HepG2 (cell line): ENCODE data around the gene NES. TPM values are rescaled to one million over a fixed set of nuclear protein-coding genes. Genes with fewer than 3 reads are reported as not detected.

Experiments used
- ATAC-seq: fragments of 200-7000 bp; cut with Tn5 transposase; 3 replicates; pipeline ENCODE4 v1.9.1; 2020; ENCODE audit warnings: mild to moderate bottlenecking, moderate library complexity
- BruUV-seq: library from RNA; stranded (reverse); fragments of 400-500 nt; replicated peaks from 2 replicates; lab custom pipeline; 2021; lab: Mats Ljungman, UMichigan
- CTCF ChIA-PET: fragments of 300-600 bp; formaldehyde crosslinking; extraction: SDS; loops from one replicate; lab custom pipeline; 2021; ENCODE audit warnings: low total read pairs, inconsistent platforms, low intra/inter-chr PET ratio; lab: Yijun Ruan, JAX
- POLR2A ChIA-PET: fragments of 350-600 bp; sonication (Branson Sonifier 250); formaldehyde crosslinking; loops from one replicate; lab custom pipeline; 2020; ENCODE audit warnings: antibody characterized with exemption, inconsistent platforms; lab: Yijun Ruan, JAX
- DNase-seq: peaks from one replicate; pipeline ENCODE4 v3.0.0-alpha.2; 2015; ENCODE audit warnings: low spot score
- FAIRE-seq: peaks from 3 replicates; lab custom pipeline; 2011; peaks lifted over from hg19 to GRCh38; lab: Jason Lieb, UNC
- H2AFZ ChIP-seq: one replicate; pipeline ENCODE4 v1.6.1; 2011; ENCODE audit warnings: low read length, inconsistent platforms
- H3K27ac ChIP-seq: fragments of 300-600 bp; 3 replicates; pipeline ENCODE4 v1.8.0; 2011; ENCODE audit warnings: mixed run types, mild to moderate bottlenecking, mixed read lengths, low read length, inconsistent platforms; ENCODE audit not compliant: insufficient read depth; ENCODE audit errors: extremely low read length
- H3K27me3 ChIP-seq, 2 experiments: fragments of 200-600 bp in 1 of 2; 2 replicates in 1 of 2; 3 replicates in 1 of 2; pipeline versions ENCODE4 v1.6.0 to v1.8.0; 2011; ENCODE audit warnings: low read length in 2 of 2, mild to moderate bottlenecking in 2 of 2, moderate library complexity in 2 of 2, inconsistent platforms in 1 of 2; ENCODE audit not compliant: insufficient read depth in 2 of 2, control insufficient read depth in 1 of 2
- H3K36me3 ChIP-seq, 2 experiments: fragments of 200-600 bp in 1 of 2; replicated peaks in 1 of 2; 2 replicates in 1 of 2; 3 replicates in 1 of 2; pipeline versions ENCODE4 v1.5.1 to v1.8.0; 2011; ENCODE audit warnings: low read length in 2 of 2, inconsistent platforms in 1 of 2; ENCODE audit not compliant: insufficient read depth in 2 of 2, control insufficient read depth in 1 of 2
- H3K4me1 ChIP-seq: 2 replicates; pipeline ENCODE4 v1.5.1; 2012; ENCODE audit warnings: low read length, inconsistent platforms; ENCODE audit not compliant: insufficient read depth
- H3K4me2 ChIP-seq: 2 replicates; pipeline ENCODE4 v1.6.0; 2011; ENCODE audit warnings: low read depth, low read length, inconsistent platforms
- H3K4me3 ChIP-seq, 3 experiments: fragments of 200-600 bp in 1 of 3; sonication (generic), shearing (Covaris generic) in 1 of 3; replicated peaks in 1 of 3; 2 replicates each; pipeline ENCODE4 v1.5.1; 2011 to 2016; ENCODE audit warnings: low read length in 3 of 3, inconsistent platforms in 2 of 3, low read depth in 2 of 3, mild to moderate bottlenecking in 2 of 3, control low read depth in 1 of 3, mixed read lengths in 1 of 3; ENCODE audit not compliant: insufficient read depth in 1 of 3
- H3K79me2 ChIP-seq: one replicate; pipeline ENCODE4 v1.6.1; 2011; ENCODE audit warnings: low read length, inconsistent platforms; ENCODE audit not compliant: insufficient read depth
- H3K9ac ChIP-seq: 2 replicates; pipeline ENCODE4 v1.6.0; 2011; ENCODE audit warnings: mild to moderate bottlenecking, low read depth, low read length, inconsistent platforms; ENCODE audit not compliant: insufficient read depth
- H3K9me3 ChIP-seq: 2 replicates; pipeline ENCODE4 v1.5.1; 2012; ENCODE audit warnings: mild to moderate bottlenecking, low read length
- H4K20me1 ChIP-seq: 2 replicates; pipeline ENCODE4 v1.6.0; 2011; ENCODE audit warnings: inconsistent platforms, mild to moderate bottlenecking, low read length, moderate library complexity; ENCODE audit not compliant: insufficient read depth
- AHR ChIP-seq: IDR thresholded peaks from 2 replicates; pipeline ENCODE4 v1.6.1; 2018; ENCODE audit warnings: missing genetic modification reagents, missing compliant biosample characterization
- FOXO1 ChIP-seq: sonication (generic); formaldehyde crosslinking; IDR thresholded peaks from 2 replicates; pipeline ENCODE4 v1.4.0; 2020; ENCODE audit warnings: missing genetic modification reagents
- GABPB1 ChIP-seq: IDR thresholded peaks from 2 replicates; pipeline ENCODE4 v1.6.1; 2016; ENCODE audit warnings: mild to moderate bottlenecking, missing genetic modification reagents, moderate library complexity, missing compliant biosample characterization
- HMGA1 ChIP-seq: sonication (generic); formaldehyde crosslinking; conservative IDR thresholded peaks from 2 replicates; pipeline ENCODE4 v1.4.0; 2020; ENCODE audit warnings: missing genetic modification reagents
- NBN ChIP-seq: fragments of 450-650 bp; conservative IDR thresholded peaks from 2 replicates; pipeline ENCODE4 v1.6.1; 2017
- YEATS2 ChIP-seq: sonication (generic); formaldehyde crosslinking; IDR thresholded peaks from 2 replicates; pipeline ENCODE4 v1.4.0; 2020; ENCODE audit warnings: missing genetic modification reagents, borderline replicate concordance
- ZNF256 ChIP-seq: sonication (generic); formaldehyde crosslinking; conservative IDR thresholded peaks from 2 replicates; pipeline ENCODE4 v1.4.0; 2020; ENCODE audit warnings: missing genetic modification reagents
- WGBS: methylation state at CpG from one replicate; pipeline ENCODE4 v1.1.6; 2017; ENCODE audit warnings: low lambda C conversion rate; 5-methylcytosine and 5-hydroxymethylcytosine counted together
- in situ Hi-C: cut with HindIII; loops from 2 replicates; pipeline ENCODE4 v1.10.0; 2017; ENCODE audit warnings: low pct_unique_long_range_greater_than_20kb; ENCODE audit not compliant: extremely low pct_ligation_motif_present
- intact Hi-C: fragments of 100-400 bp; cut with micrococcal nuclease; formaldehyde crosslinking; loops from one replicate; pipeline ENCODE4 v1.10.0; 2022; ENCODE audit not compliant: unreplicated experiment
- polyA plus RNA-seq, 8 experiments: library from polyadenylated mRNA; depleted of rRNA in 3 of 8; stranded (reverse) in 7 of 8; unstranded in 1 of 8; fragments of >200 nt; fragmentation: Illumina TruSeq in 4 of 8; extraction: Trizol in 4 of 8; gene quantifications; 2 replicates each; pipeline versions ENCODE4 v1.2.1 to v1.2.3, GENCODE V29; 2011 to 2016; ENCODE audit warnings: low read depth in 4 of 8, missing spikeins in 1 of 8, mixed read lengths in 1 of 8; ENCODE audit not compliant: insufficient read depth in 1 of 8
- total RNA-seq, 5 experiments: library from RNA; depleted of rRNA; stranded (reverse); fragments of >200 nt; fragmentation: Illumina TruSeq; extraction: Trizol; gene quantifications; 2 replicates each; pipeline ENCODE4 v1.2.3, GENCODE V29; 2016; ENCODE audit warnings: low read depth in 1 of 5
- TF ChIP-seq, protein P1 (sequence below): sonication (generic); formaldehyde crosslinking; IDR thresholded peaks from 2 replicates; pipeline ENCODE4 v1.9.0; 2022; ENCODE audit warnings: missing genetic modification reagents, mild to moderate bottlenecking, borderline replicate concordance
- TF ChIP-seq, protein P2 (sequence below): sonication (generic); formaldehyde crosslinking; IDR thresholded peaks from 2 replicates; pipeline ENCODE4 v1.5.1; 2020; ENCODE audit warnings: mild to moderate bottlenecking, missing genetic modification reagents, borderline replicate concordance
- TF ChIP-seq, protein P3 (sequence below): sonication (generic); formaldehyde crosslinking; IDR thresholded peaks from 2 replicates; pipeline ENCODE4 v1.4.0; 2020; ENCODE audit warnings: missing genetic modification reagents
- TF ChIP-seq, protein P4 (sequence below): sonication (generic); formaldehyde crosslinking; IDR thresholded peaks from 2 replicates; pipeline ENCODE4 v1.5.0; 2020; ENCODE audit warnings: mild to moderate bottlenecking, missing genetic modification reagents, borderline replicate concordance

The NES gene
- total and polyA plus RNA-seq, 2 of the 13 experiments (the other 11 are each of a cell fraction or from before 2014, with no cell fraction given), result 1.7 to 16.6 TPM

DNA sequence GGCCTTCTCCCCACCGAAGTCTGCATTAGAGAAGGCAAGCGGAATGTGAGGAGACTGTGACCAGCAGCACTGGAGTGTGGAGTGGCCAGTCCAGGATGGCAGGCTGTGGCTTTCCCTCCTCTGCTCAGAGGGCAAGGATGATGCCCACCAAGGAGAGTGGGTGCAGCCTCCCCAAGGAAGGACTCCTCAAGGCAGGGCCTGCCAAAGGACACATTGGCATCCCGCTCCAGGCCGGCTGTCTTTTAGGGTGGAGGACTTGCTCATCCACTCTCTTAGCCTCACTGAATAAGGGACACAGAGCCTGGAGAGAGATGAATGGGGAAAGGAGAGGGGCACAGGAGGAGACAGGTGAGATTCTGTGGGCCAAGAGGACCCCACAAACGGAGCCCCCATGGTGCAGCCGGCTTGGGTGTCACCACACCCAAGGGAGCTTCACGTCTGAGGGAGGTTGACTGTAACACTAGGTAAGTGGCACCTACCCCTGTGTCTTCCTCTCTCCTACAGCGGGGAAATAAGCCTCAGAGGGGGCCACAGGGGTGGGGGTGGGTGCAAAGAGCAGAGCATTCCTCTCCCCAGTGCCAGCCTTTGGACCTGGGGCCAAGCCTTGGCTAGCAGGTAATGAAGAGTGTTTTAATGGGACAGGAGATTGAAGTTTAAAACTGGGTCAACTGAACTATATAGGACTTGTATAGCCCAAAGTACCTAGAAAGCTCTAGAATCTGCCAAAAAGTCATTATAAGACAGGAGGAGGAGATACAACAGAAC lies 4.2 kb upstream of the NES start:
- no peak for TF ChIP-seq GABPB1 (CRISPR knock-in tag)
- TF ChIP-seq, protein P1, sequence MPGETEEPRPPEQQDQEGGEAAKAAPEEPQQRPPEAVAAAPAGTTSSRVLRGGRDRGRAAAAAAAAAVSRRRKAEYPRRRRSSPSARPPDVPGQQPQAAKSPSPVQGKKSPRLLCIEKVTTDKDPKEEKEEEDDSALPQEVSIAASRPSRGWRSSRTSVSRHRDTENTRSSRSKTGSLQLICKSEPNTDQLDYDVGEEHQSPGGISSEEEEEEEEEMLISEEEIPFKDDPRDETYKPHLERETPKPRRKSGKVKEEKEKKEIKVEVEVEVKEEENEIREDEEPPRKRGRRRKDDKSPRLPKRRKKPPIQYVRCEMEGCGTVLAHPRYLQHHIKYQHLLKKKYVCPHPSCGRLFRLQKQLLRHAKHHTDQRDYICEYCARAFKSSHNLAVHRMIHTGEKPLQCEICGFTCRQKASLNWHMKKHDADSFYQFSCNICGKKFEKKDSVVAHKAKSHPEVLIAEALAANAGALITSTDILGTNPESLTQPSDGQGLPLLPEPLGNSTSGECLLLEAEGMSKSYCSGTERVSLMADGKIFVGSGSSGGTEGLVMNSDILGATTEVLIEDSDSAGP (CRISPR knock-in tag), result no peak
- TF ChIP-seq, protein P2, sequence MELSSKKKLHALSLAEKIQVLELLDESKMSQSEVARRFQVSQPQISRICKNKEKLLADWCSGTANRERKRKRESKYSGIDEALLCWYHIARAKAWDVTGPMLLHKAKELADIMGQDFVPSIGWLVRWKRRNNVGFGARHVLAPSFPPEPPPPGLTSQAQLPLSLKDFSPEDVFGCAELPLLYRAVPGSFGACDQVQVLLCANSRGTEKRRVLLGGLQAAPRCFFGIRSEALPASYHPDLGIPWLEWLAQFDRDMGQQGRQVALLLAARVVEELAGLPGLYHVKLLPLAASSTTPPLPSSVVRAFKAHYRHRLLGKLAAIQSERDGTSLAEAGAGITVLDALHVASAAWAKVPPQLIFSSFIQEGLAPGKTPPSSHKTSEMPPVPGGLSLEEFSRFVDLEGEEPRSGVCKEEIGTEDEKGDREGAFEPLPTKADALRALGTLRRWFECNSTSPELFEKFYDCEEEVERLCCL (CRISPR knock-in tag), result no peak
- TF ChIP-seq YEATS2, result no peak
- TF ChIP-seq, protein P3, sequence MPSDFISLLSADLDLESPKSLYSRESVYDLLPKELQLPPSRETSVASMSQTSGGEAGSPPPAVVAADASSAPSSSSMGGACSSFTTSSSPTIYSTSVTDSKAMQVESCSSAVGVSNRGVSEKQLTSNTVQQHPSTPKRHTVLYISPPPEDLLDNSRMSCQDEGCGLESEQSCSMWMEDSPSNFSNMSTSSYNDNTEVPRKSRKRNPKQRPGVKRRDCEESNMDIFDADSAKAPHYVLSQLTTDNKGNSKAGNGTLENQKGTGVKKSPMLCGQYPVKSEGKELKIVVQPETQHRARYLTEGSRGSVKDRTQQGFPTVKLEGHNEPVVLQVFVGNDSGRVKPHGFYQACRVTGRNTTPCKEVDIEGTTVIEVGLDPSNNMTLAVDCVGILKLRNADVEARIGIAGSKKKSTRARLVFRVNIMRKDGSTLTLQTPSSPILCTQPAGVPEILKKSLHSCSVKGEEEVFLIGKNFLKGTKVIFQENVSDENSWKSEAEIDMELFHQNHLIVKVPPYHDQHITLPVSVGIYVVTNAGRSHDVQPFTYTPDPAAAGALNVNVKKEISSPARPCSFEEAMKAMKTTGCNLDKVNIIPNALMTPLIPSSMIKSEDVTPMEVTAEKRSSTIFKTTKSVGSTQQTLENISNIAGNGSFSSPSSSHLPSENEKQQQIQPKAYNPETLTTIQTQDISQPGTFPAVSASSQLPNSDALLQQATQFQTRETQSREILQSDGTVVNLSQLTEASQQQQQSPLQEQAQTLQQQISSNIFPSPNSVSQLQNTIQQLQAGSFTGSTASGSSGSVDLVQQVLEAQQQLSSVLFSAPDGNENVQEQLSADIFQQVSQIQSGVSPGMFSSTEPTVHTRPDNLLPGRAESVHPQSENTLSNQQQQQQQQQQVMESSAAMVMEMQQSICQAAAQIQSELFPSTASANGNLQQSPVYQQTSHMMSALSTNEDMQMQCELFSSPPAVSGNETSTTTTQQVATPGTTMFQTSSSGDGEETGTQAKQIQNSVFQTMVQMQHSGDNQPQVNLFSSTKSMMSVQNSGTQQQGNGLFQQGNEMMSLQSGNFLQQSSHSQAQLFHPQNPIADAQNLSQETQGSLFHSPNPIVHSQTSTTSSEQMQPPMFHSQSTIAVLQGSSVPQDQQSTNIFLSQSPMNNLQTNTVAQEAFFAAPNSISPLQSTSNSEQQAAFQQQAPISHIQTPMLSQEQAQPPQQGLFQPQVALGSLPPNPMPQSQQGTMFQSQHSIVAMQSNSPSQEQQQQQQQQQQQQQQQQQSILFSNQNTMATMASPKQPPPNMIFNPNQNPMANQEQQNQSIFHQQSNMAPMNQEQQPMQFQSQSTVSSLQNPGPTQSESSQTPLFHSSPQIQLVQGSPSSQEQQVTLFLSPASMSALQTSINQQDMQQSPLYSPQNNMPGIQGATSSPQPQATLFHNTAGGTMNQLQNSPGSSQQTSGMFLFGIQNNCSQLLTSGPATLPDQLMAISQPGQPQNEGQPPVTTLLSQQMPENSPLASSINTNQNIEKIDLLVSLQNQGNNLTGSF (CRISPR knock-in tag), result no peak
- TF ChIP-seq, protein P4, sequence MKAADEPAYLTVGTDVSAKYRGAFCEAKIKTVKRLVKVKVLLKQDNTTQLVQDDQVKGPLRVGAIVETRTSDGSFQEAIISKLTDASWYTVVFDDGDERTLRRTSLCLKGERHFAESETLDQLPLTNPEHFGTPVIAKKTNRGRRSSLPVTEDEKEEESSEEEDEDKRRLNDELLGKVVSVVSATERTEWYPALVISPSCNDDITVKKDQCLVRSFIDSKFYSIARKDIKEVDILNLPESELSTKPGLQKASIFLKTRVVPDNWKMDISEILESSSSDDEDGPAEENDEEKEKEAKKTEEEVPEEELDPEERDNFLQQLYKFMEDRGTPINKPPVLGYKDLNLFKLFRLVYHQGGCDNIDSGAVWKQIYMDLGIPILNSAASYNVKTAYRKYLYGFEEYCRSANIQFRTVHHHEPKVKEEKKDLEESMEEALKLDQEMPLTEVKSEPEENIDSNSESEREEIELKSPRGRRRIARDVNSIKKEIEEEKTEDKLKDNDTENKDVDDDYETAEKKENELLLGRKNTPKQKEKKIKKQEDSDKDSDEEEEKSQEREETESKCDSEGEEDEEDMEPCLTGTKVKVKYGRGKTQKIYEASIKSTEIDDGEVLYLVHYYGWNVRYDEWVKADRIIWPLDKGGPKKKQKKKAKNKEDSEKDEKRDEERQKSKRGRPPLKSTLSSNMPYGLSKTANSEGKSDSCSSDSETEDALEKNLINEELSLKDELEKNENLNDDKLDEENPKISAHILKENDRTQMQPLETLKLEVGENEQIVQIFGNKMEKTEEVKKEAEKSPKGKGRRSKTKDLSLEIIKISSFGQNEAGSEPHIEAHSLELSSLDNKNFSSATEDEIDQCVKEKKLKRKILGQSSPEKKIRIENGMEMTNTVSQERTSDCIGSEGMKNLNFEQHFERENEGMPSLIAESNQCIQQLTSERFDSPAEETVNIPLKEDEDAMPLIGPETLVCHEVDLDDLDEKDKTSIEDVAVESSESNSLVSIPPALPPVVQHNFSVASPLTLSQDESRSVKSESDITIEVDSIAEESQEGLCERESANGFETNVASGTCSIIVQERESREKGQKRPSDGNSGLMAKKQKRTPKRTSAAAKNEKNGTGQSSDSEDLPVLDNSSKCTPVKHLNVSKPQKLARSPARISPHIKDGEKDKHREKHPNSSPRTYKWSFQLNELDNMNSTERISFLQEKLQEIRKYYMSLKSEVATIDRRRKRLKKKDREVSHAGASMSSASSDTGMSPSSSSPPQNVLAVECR, result no peak
- TF ChIP-seq FOXO1 (CRISPR knock-in tag), result no peak
- TF ChIP-seq NBN, result no peak
- no peak for TF ChIP-seq AHR (CRISPR knock-in tag)
- TF ChIP-seq ZNF256 (CRISPR knock-in tag), result no peak
- TF ChIP-seq HMGA1, result no peak
- ChIA-PET POLR2A (interaction anchor here (1.4 kb wide), 1 partner anchor 20 kb away, joined by 4 read pairs; no protein-coding TSS in a partner anchor), CTCF (no interaction called here)
- no peak for DNase-seq
- Histone ChIP-seq H4K20me1 (no peaks in the 10 kb centered on the region), H3K4me3 (no peak overlapping the region), H3K79me2 (peaks cover 2% of the 10 kb centered on the region), H2AFZ (no peak overlapping the region), H3K36me3 (no peaks in the 10 kb centered on the region), H3K27me3 (peaks cover 6 to 49% of the 10 kb centered on the region in 2 experiments), H3K4me1 (peaks cover 29% of the 10 kb centered on the region), H3K9me3 (no peaks in the 10 kb centered on the region), H3K27ac (no peak overlapping the region), H3K9ac (no peak overlapping the region), H3K4me2 (no peak overlapping the region)
- in situ Hi-C loops, result no loop called here
- no peak for FAIRE-seq
- WGBS, result 18% methylated on average over 5 of the region's 8 CpGs
- BruUV-seq, result no TSS peak
- no peak for ATAC-seq
- intact Hi-C loops, result no loop called here
